Eye (tissue), 1 donor: Measurements from ENCODE around the gene SERBP1.
"Not testable (repeated sequence)": the region's sequence is repeated elsewhere in the genome, so short reads cannot be mapped to it uniquely, and the experiment has no call there.

Experiments
- DNase-seq: peaks from one replicate; pipeline ENCODE4 v3.0.0-alpha.2; 2015

The SERBP1 gene

GRCh38 chr1:67405473-67406245 is 24.5 kb downstream of the SERBP1 start:
- no peak for DNase-seq

GRCh38 chr1:67404212-67404620 is 26.0 kb downstream of the SERBP1 start:
- DNase-seq, result no peak

GRCh38 chr1:67401443-67401842 is 28.8 kb downstream of the SERBP1 start:
- no peak for DNase-seq

- DNase-seq, result not testable (repeated sequence)
These were observed 30.0 kb downstream of the SERBP1 start for GRCh38 chr1:67400029-67400786.

GRCh38 chr1:67399199-67399993 is 30.8 kb downstream of the SERBP1 start:
- no peak for DNase-seq

- no peak for DNase-seq
These were observed 35.7 kb downstream of the SERBP1 start for GRCh38 chr1:67394548-67394947.

- DNase-seq, result no peak
These were observed 36.5 kb downstream of the SERBP1 start for GRCh38 chr1:67393737-67394136.

GRCh38 chr1:67393240-67393639 is 37.0 kb downstream of the SERBP1 start:
- DNase-seq, result no peak

GRCh38 chr1:67390041-67390887 is 39.9 kb downstream of the SERBP1 start:
- DNase-seq, result no peak

- DNase-seq, result no peak
These were observed 46.1 kb downstream of the SERBP1 start for GRCh38 chr1:67383999-67384638.

GRCh38 chr1:67382292-67382691 is 47.9 kb downstream of the SERBP1 start:
- DNase-seq, result no peak

GRCh38 chr1:67381154-67381553 is 49.0 kb downstream of the SERBP1 start:
- no peak for DNase-seq

- DNase-seq, result no peak
These were observed 52.9 kb downstream of the SERBP1 start for GRCh38 chr1:67377253-67377652.

GRCh38 chr1:67376381-67376780 is 53.8 kb downstream of the SERBP1 start:
- no peak for DNase-seq

- no peak for DNase-seq
These were observed 57.3 kb downstream of the SERBP1 start for GRCh38 chr1:67372898-67373297.

GRCh38 chr1:67372136-67372535 is 58.1 kb downstream of the SERBP1 start:
- DNase-seq, result no peak

- DNase-seq, result no peak
These were observed 58.5 kb downstream of the SERBP1 start for GRCh38 chr1:67371681-67372080.

GRCh38 chr1:67371043-67371442 is 59.2 kb downstream of the SERBP1 start:
- DNase-seq, result no peak

- DNase-seq, result no peak
These were observed 62.1 kb downstream of the SERBP1 start for GRCh38 chr1:67368046-67368514.

GRCh38 chr1:67367370-67368045 is 62.7 kb downstream of the SERBP1 start:
- no peak for DNase-seq

- no peak for DNase-seq
These were observed 68.6 kb downstream of the SERBP1 start for GRCh38 chr1:67361641-67362040.
